WTC11 (cell line): Measurements from ENCODE around the gene CRLF1. TPM values are rescaled to one million over a fixed set of nuclear protein-coding genes. Genes with fewer than 3 reads are reported as not detected.

Experiments used
- ATAC-seq: fragments of 200-7000 bp; cut with Tn5 transposase; 2 replicates; pipeline ENCODE4 v1.10.0; 2021; ENCODE audit warnings: mild to moderate bottlenecking, moderate library complexity
- CTCF ChIA-PET: fragments of 300-600 bp; sonication (Branson Sonifier 250); formaldehyde crosslinking; loops from one replicate; lab custom pipeline; 2021; ENCODE audit warnings: antibody characterized with exemption; lab: Charles Lee
- POLR2A ChIA-PET: fragments of 350-600 bp; sonication (Branson Sonifier 250); formaldehyde crosslinking; loops from one replicate; lab custom pipeline; 2021; ENCODE audit warnings: antibody characterized with exemption; lab: Charles Lee
- DNase-seq: peaks from one replicate; pipeline ENCODE4 v3.0.0; 2021; ENCODE audit warnings: low spot score
- H3K27ac Mint-ChIP-seq: 2 replicates; pipeline ENCODE4 v1.8.0; 2021; ENCODE audit warnings: mixed read lengths
- H3K27me3 Mint-ChIP-seq: 2 replicates; pipeline ENCODE4 v1.8.0; 2021; ENCODE audit warnings: low read depth, mild to moderate bottlenecking, moderate library complexity, mixed read lengths
- H3K36me3 Mint-ChIP-seq: 2 replicates; pipeline ENCODE4 v1.8.0; 2021; ENCODE audit warnings: mixed read lengths
- H3K4me1 Mint-ChIP-seq: 2 replicates; pipeline ENCODE4 v1.8.0; 2022; ENCODE audit warnings: mixed read lengths
- H3K4me3 Mint-ChIP-seq: 2 replicates; pipeline ENCODE4 v1.8.0; 2021; ENCODE audit warnings: mild to moderate bottlenecking, moderate library complexity, mixed read lengths
- H3K9me3 Mint-ChIP-seq: 2 replicates; pipeline ENCODE4 v1.8.0; 2021; ENCODE audit warnings: mixed read lengths
- ETV6 ChIP-seq: sonication (generic); formaldehyde crosslinking; IDR thresholded peaks from 2 replicates; pipeline ENCODE4 v1.8.1; 2022; ENCODE audit warnings: mild to moderate bottlenecking, missing genetic modification reagents
- FOXP1 ChIP-seq: sonication (generic); formaldehyde crosslinking; IDR thresholded peaks from 2 replicates; pipeline ENCODE4 v1.8.0; 2022; ENCODE audit warnings: missing genetic modification reagents, mild to moderate bottlenecking, moderate library complexity, borderline replicate concordance
- GRHL2 ChIP-seq: fragments of 250-450 bp; sonication (Bioruptor Pico); IDR thresholded peaks from 2 replicates; pipeline ENCODE4 v1.8.0; 2022; ENCODE audit warnings: mild to moderate bottlenecking, moderate library complexity; ENCODE audit not compliant: insufficient replicate concordance, severe bottlenecking
- KAT7 ChIP-seq: sonication (generic); formaldehyde crosslinking; IDR thresholded peaks from 2 replicates; pipeline ENCODE4 v1.8.1; 2023; ENCODE audit warnings: missing genetic modification reagents, mild to moderate bottlenecking, borderline replicate concordance
- NFE2L1 ChIP-seq: sonication (generic); formaldehyde crosslinking; IDR thresholded peaks from 2 replicates; pipeline ENCODE4 v1.8.1; 2023; ENCODE audit warnings: missing genetic modification reagents
- SMAD3 ChIP-seq: sonication (generic); formaldehyde crosslinking; IDR thresholded peaks from 2 replicates; pipeline ENCODE4 v1.8.0; 2022; ENCODE audit warnings: missing genetic modification reagents, mild to moderate bottlenecking, borderline replicate concordance
- SP1 ChIP-seq: sonication (generic); formaldehyde crosslinking; conservative IDR thresholded peaks from 2 replicates; pipeline ENCODE4 v1.8.1; 2022; ENCODE audit warnings: missing genetic modification reagents
- ZNF219 ChIP-seq: sonication (generic); formaldehyde crosslinking; IDR thresholded peaks from 2 replicates; pipeline ENCODE4 v1.8.0; 2023; ENCODE audit warnings: missing genetic modification reagents, mild to moderate bottlenecking, borderline replicate concordance
- ZNF671 ChIP-seq: fragments of 250-450 bp; sonication (Bioruptor Pico); IDR thresholded peaks from 2 replicates; pipeline ENCODE4 v1.8.0; 2021; ENCODE audit warnings: mild to moderate bottlenecking
- total RNA-seq: library from RNA; stranded (reverse); gene quantifications from 3 replicates; pipeline ENCODE4 v1.2.3, GENCODE V29; 2021
- TF ChIP-seq, protein P1 (sequence below): fragments of 250-450 bp; sonication (Bioruptor Pico); IDR thresholded peaks from 2 replicates; pipeline ENCODE4 v1.9.0; 2021; ENCODE audit warnings: mild to moderate bottlenecking, borderline replicate concordance
- TF ChIP-seq, protein P2 (sequence below): sonication (generic); formaldehyde crosslinking; IDR thresholded peaks from 2 replicates; pipeline ENCODE4 v1.8.1; 2022; ENCODE audit warnings: low read depth, mild to moderate bottlenecking, moderate library complexity, missing genetic modification reagents, borderline replicate concordance
- TF ChIP-seq, protein P3 (sequence below): sonication (generic); formaldehyde crosslinking; IDR thresholded peaks from 2 replicates; pipeline ENCODE4 v1.8.1; 2022; ENCODE audit warnings: low read depth, missing genetic modification reagents, borderline replicate concordance
- TF ChIP-seq, protein P4 (sequence below): sonication (generic); formaldehyde crosslinking; IDR thresholded peaks from 2 replicates; pipeline ENCODE4 v1.8.0; 2022; ENCODE audit warnings: mild to moderate bottlenecking, missing genetic modification reagents
- TF ChIP-seq, protein P5 (sequence below): sonication (generic); formaldehyde crosslinking; IDR thresholded peaks from 2 replicates; pipeline ENCODE4 v1.8.0; 2022; ENCODE audit warnings: missing genetic modification reagents
- TF ChIP-seq, protein P6 (sequence below): sonication (generic); formaldehyde crosslinking; IDR thresholded peaks from 2 replicates; pipeline ENCODE4 v1.8.1; 2023; ENCODE audit warnings: mild to moderate bottlenecking, missing genetic modification reagents, borderline replicate concordance
- TF ChIP-seq, protein P7 (sequence below): sonication (generic); formaldehyde crosslinking; IDR thresholded peaks from 2 replicates; pipeline ENCODE4 v1.8.1; 2022; ENCODE audit warnings: mild to moderate bottlenecking, moderate library complexity, missing genetic modification reagents

The CRLF1 gene
- total RNA-seq, 1 experiment from 2014 or later: 36.4 TPM

DNA sequence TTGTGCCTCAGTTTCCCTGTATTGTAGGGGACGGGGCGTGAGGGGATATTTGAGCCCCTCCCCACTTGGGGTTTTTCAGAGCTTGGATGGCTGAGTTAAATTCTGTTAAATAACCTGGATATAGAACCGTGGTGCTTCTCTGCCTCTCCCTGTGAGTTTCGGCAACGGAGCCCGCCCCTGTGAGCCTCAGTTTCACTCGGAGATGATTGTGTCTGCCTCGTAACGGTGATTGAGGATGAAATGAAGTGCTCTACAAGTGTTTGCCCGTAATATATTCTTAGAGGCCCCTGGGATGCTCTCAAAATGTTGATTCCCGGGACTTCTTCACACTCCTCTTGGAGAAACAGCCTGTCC, 48.4 kb downstream of the CRLF1 start:
- Mint-ChIP-seq H3K4me3 (peak overlapping the region; percentile 87), H3K4me1 (peaks cover 8% of the 10 kb centered on the region), H3K36me3 (peaks cover 13% of the 10 kb centered on the region), H3K9me3 (no peaks in the 10 kb centered on the region), H3K27me3 (no peaks in the 10 kb centered on the region), H3K27ac (peak overlapping the region; percentile 73)
- ATAC-seq: 0 out of 2 replicates have a peak, but pooled peaks have one; percentile 8
- CTCF ChIA-PET: interaction anchor here (0.6 to 2.8 kb wide), 15 partner anchors 9 to 1297 kb away, joined by 3 to 15 read pairs (median 4); partner anchors contain the start of genes ELL, REX1BD and UBA52
- no peak for DNase-seq
- TF ChIP-seq, protein P1, sequence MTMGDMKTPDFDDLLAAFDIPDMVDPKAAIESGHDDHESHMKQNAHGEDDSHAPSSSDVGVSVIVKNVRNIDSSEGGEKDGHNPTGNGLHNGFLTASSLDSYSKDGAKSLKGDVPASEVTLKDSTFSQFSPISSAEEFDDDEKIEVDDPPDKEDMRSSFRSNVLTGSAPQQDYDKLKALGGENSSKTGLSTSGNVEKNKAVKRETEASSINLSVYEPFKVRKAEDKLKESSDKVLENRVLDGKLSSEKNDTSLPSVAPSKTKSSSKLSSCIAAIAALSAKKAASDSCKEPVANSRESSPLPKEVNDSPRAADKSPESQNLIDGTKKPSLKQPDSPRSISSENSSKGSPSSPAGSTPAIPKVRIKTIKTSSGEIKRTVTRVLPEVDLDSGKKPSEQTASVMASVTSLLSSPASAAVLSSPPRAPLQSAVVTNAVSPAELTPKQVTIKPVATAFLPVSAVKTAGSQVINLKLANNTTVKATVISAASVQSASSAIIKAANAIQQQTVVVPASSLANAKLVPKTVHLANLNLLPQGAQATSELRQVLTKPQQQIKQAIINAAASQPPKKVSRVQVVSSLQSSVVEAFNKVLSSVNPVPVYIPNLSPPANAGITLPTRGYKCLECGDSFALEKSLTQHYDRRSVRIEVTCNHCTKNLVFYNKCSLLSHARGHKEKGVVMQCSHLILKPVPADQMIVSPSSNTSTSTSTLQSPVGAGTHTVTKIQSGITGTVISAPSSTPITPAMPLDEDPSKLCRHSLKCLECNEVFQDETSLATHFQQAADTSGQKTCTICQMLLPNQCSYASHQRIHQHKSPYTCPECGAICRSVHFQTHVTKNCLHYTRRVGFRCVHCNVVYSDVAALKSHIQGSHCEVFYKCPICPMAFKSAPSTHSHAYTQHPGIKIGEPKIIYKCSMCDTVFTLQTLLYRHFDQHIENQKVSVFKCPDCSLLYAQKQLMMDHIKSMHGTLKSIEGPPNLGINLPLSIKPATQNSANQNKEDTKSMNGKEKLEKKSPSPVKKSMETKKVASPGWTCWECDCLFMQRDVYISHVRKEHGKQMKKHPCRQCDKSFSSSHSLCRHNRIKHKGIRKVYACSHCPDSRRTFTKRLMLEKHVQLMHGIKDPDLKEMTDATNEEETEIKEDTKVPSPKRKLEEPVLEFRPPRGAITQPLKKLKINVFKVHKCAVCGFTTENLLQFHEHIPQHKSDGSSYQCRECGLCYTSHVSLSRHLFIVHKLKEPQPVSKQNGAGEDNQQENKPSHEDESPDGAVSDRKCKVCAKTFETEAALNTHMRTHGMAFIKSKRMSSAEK (CRISPR knock-in tag): no peak
- TF ChIP-seq ETV6: no peak
- TF ChIP-seq, protein P2, sequence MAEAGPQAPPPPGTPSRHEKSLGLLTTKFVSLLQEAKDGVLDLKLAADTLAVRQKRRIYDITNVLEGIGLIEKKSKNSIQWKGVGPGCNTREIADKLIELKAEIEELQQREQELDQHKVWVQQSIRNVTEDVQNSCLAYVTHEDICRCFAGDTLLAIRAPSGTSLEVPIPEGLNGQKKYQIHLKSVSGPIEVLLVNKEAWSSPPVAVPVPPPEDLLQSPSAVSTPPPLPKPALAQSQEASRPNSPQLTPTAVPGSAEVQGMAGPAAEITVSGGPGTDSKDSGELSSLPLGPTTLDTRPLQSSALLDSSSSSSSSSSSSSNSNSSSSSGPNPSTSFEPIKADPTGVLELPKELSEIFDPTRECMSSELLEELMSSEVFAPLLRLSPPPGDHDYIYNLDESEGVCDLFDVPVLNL: no peak
- TF ChIP-seq GRHL2 (CRISPR knock-in tag): no peak
- no peak for TF ChIP-seq SP1 (CRISPR knock-in tag)
- POLR2A ChIA-PET: interaction anchor here (0.6 to 2.7 kb wide), 5 partner anchors 9 to 32 kb away, joined by 3 to 11 read pairs (median 6); partner anchors contain the start of genes FKBP8 and UBA52

DNA sequence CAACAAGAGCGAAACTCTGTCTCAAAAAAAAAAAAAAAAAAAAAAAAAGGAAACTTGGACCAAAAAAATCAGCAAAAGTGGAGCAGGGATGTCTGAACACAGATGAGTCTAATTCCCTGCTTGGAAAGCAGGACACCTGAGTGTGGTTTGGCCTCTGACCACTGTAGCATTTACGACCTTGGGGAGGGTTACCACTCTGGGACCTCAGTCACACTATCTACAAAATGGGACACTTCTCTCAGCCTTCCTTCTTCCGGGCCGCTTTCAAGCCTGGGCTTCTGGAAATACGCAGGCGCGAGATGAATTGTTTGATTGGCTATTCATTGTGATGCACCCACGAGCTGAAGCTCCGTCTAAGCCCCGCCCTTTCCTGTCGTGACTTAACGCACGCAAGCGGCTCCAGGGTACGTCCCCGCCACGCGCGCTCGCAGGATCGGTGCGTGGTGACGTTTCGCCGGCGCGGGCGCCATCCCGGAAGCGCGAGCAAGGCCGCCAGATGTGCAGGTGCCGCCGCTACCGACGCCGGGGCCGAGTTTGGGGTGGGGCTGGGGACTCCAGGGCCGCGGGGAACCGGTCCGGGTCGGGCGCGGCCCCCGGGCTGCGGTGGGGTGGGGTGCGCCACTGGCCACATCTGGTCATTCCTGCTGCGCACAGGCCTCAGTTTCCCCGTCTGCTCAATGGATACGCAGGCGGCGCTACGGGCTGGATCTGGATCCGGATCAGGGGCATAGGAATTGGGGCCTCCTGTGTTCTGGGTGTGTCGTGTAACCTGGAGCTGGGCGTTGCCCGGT, 49.0 kb downstream of the CRLF1 start, which contains the start of gene KXD1:
Gene KXD1 (plus strand): TSS at position 460 of the 791 bp plus-strand sequence. CDS start 4,187 bp downstream, outside the sequence.
- Mint-ChIP-seq H3K4me3 (peak within 1 kb of the TSS; percentile 87), H3K27me3 (no peaks in the 10 kb centered on the region), H3K4me1 (peaks cover 8% of the 10 kb centered on the region), H3K36me3 (peaks cover 7% of the 10 kb centered on the region), H3K9me3 (no peaks in the 10 kb centered on the region), H3K27ac (peak within 1 kb of the TSS; percentile 73)
- CTCF ChIA-PET: interaction anchor here (0.6 to 2.8 kb wide), 12 partner anchors 10 to 1296 kb away, joined by 3 to 15 read pairs (median 4); partner anchors contain the start of genes ELL, REX1BD and UBA52
- DNase-seq (peak; percentile 79), ATAC-seq (peak; percentile 91)
- POLR2A ChIA-PET: interaction anchor here (1.1 to 2.7 kb wide), 4 partner anchors 13 to 32 kb away, joined by 3 to 11 read pairs (median 7); partner anchors contain the start of genes FKBP8 and UBA52
- TF ChIP-seq, protein P3, sequence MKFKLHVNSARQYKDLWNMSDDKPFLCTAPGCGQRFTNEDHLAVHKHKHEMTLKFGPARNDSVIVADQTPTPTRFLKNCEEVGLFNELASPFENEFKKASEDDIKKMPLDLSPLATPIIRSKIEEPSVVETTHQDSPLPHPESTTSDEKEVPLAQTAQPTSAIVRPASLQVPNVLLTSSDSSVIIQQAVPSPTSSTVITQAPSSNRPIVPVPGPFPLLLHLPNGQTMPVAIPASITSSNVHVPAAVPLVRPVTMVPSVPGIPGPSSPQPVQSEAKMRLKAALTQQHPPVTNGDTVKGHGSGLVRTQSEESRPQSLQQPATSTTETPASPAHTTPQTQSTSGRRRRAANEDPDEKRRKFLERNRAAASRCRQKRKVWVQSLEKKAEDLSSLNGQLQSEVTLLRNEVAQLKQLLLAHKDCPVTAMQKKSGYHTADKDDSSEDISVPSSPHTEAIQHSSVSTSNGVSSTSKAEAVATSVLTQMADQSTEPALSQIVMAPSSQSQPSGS (CRISPR knock-in tag): no peak
- TF ChIP-seq FOXP1 (CRISPR knock-in tag): no peak; the same call in 1 of the 2 replicates
- TF ChIP-seq, protein P4, sequence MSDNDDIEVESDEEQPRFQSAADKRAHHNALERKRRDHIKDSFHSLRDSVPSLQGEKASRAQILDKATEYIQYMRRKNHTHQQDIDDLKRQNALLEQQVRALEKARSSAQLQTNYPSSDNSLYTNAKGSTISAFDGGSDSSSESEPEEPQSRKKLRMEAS: peak; percentile 83
- TF ChIP-seq, protein P5, sequence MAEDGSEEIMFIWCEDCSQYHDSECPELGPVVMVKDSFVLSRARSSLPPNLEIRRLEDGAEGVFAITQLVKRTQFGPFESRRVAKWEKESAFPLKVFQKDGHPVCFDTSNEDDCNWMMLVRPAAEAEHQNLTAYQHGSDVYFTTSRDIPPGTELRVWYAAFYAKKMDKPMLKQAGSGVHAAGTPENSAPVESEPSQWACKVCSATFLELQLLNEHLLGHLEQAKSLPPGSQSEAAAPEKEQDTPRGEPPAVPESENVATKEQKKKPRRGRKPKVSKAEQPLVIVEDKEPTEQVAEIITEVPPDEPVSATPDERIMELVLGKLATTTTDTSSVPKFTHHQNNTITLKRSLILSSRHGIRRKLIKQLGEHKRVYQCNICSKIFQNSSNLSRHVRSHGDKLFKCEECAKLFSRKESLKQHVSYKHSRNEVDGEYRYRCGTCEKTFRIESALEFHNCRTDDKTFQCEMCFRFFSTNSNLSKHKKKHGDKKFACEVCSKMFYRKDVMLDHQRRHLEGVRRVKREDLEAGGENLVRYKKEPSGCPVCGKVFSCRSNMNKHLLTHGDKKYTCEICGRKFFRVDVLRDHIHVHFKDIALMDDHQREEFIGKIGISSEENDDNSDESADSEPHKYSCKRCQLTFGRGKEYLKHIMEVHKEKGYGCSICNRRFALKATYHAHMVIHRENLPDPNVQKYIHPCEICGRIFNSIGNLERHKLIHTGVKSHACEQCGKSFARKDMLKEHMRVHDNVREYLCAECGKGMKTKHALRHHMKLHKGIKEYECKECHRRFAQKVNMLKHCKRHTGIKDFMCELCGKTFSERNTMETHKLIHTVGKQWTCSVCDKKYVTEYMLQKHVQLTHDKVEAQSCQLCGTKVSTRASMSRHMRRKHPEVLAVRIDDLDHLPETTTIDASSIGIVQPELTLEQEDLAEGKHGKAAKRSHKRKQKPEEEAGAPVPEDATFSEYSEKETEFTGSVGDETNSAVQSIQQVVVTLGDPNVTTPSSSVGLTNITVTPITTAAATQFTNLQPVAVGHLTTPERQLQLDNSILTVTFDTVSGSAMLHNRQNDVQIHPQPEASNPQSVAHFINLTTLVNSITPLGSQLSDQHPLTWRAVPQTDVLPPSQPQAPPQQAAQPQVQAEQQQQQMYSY (CRISPR knock-in tag): peak; percentile 79
- TF ChIP-seq, protein P6, sequence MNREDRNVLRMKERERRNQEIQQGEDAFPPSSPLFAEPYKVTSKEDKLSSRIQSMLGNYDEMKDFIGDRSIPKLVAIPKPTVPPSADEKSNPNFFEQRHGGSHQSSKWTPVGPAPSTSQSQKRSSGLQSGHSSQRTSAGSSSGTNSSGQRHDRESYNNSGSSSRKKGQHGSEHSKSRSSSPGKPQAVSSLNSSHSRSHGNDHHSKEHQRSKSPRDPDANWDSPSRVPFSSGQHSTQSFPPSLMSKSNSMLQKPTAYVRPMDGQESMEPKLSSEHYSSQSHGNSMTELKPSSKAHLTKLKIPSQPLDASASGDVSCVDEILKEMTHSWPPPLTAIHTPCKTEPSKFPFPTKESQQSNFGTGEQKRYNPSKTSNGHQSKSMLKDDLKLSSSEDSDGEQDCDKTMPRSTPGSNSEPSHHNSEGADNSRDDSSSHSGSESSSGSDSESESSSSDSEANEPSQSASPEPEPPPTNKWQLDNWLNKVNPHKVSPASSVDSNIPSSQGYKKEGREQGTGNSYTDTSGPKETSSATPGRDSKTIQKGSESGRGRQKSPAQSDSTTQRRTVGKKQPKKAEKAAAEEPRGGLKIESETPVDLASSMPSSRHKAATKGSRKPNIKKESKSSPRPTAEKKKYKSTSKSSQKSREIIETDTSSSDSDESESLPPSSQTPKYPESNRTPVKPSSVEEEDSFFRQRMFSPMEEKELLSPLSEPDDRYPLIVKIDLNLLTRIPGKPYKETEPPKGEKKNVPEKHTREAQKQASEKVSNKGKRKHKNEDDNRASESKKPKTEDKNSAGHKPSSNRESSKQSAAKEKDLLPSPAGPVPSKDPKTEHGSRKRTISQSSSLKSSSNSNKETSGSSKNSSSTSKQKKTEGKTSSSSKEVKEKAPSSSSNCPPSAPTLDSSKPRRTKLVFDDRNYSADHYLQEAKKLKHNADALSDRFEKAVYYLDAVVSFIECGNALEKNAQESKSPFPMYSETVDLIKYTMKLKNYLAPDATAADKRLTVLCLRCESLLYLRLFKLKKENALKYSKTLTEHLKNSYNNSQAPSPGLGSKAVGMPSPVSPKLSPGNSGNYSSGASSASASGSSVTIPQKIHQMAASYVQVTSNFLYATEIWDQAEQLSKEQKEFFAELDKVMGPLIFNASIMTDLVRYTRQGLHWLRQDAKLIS (CRISPR knock-in tag): no peak
- TF ChIP-seq, protein P7, sequence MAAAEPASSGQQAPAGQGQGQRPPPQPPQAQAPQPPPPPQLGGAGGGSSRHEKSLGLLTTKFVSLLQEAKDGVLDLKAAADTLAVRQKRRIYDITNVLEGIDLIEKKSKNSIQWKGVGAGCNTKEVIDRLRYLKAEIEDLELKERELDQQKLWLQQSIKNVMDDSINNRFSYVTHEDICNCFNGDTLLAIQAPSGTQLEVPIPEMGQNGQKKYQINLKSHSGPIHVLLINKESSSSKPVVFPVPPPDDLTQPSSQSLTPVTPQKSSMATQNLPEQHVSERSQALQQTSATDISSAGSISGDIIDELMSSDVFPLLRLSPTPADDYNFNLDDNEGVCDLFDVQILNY: no peak
- no peak for TF ChIP-seq ZNF671 (CRISPR knock-in tag)
- no peak for TF ChIP-seq KAT7 (CRISPR knock-in tag)
- 0 out of 2 replicates have a peak, but pooled peaks have one; percentile 42 for TF ChIP-seq NFE2L1
- TF ChIP-seq SMAD3: no peak
- peak; percentile 86; the same call in 1 of the 2 replicates for TF ChIP-seq ZNF219 (CRISPR knock-in tag)
